Subcutaneous adipose tissue (tissue), 4 donors: ENCODE measurements around the gene LEFTY2. TPM values are rescaled to one million over a fixed set of nuclear protein-coding genes. Genes with fewer than 3 reads are reported as not detected.

Source experiments
- CTCF ChIP-seq: fragments of 450-650 bp; IDR thresholded peaks from one replicate; pipeline ENCODE4 v1.5.1; 2016; ENCODE audit warnings: low read depth, mild to moderate bottlenecking, control low read depth, antibody characterized with exemption, moderate library complexity
- total RNA-seq, 4 donors: library from RNA; depleted of rRNA; stranded (reverse); fragments of >200 nt; gene quantifications; one replicate each; pipeline ENCODE4 v1.1.0, GENCODE V29; 2016

LEFTY2 gene
- total RNA-seq, 4 donors from 2014 or later, result 0.44 to 1.1 (median 0.57) TPM; not detected in 1

GRCh38 chr1:225909477-225909876 is 31.5 kb downstream of the LEFTY2 start:
- TF ChIP-seq CTCF, result no peak

GRCh38 chr1:225908773-225909172 is 32.2 kb downstream of the LEFTY2 start:
- no peak for TF ChIP-seq CTCF

GRCh38 chr1:225908013-225908640 is 32.9 kb downstream of the LEFTY2 start:
- no peak for TF ChIP-seq CTCF

- TF ChIP-seq CTCF, result no peak
These were observed 33.7 kb downstream of the LEFTY2 start for GRCh38 chr1:225907341-225907740.

GRCh38 chr1:225906467-225906866 is 34.6 kb downstream of the LEFTY2 start:
- TF ChIP-seq CTCF, result no peak

- no peak for TF ChIP-seq CTCF
These were observed 37.4 kb downstream of the LEFTY2 start for GRCh38 chr1:225903623-225904022.

GRCh38 chr1:225899044-225899925 is 41.7 kb downstream of the LEFTY2 start:
- TF ChIP-seq CTCF, result no peak
